HG02759 (cell line): ENCODE measurements around the gene PER2.

ENCODE experiments used
- ATAC-seq: cut with Tn5 transposase; IDR thresholded peaks from one replicate; pipeline ENCODE4 v1.9.1; 2021; ENCODE audit warnings: mild to moderate bottlenecking, moderate library complexity; ENCODE audit not compliant: unreplicated experiment

PER2 gene

DNA sequence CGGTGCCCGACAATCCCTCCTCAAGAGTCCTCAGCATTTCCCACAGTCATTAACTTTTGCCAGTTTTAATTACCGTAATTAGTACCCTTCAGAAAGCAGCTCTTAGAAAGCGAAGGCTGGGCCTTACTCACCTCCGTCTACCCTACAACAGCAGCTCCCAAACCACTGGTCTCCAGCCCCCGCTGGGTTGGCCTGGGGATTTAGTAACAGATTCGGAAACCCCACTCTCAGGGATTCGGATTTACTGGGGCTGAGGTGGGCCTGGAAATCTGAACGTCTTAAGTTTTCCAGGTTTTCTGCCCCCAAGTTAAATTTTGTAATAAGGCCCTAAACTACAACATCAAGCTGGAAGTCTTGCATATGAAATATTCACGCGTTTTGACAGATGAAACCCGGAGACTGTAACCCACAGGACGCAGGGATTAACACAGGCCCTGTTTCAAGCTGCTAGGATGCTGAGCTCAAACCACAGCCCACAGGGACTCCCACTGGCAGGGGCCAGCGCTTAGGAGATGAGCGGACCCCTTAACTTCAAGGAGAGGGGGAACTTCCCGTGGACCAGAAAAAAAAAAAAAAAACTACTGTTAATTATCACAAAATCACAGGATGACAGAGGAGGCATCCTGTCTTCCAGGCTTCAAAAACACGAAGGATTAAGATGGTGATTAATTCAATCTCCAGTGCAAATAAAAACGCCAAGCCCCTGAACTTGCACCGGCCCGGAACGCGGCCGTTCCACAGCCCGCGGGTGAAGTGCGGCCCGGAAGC, 85.9 kb downstream of the PER2 start:
- no peak for ATAC-seq
